NCI-H146 (cell line): ENCODE data around the gene DNAH1.
A peak's percentile ranks its signal among the peaks of the same experiment; 100 is the strongest.

Source experiments
- DNase-seq: peaks from one replicate; lab custom pipeline; 2025; lab: John Stamatoyannopoulos, UW

The DNAH1 gene

DNA sequence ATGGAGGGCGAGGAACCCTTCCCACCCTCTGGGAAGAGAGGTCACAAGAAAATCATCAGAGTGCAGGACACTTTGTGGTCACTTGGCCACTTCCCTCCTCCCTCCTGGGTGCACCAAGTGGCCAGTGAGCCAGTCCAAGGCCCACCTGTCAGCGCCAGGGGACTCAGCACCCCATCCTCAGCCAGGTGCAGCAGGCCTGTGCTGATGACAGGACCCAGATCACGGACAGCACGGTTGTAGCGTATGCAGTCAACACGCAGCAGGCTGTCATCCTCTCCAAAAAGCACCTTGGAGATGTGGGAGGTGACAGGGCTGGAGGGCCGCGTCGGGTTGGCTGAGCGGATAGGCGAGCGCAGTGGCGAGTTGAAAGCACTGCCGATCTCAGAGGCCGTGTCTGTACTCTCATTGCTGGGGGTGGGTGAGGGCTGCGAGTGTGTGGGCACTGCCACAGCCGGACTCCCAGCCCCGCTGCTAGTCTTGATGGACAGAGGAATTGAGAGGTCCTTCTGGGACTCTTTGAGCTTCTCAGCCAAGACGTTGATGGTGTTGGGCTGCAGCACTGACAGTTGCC lies 87.2 kb downstream of the DNAH1 start:
- no peak for DNase-seq

DNA sequence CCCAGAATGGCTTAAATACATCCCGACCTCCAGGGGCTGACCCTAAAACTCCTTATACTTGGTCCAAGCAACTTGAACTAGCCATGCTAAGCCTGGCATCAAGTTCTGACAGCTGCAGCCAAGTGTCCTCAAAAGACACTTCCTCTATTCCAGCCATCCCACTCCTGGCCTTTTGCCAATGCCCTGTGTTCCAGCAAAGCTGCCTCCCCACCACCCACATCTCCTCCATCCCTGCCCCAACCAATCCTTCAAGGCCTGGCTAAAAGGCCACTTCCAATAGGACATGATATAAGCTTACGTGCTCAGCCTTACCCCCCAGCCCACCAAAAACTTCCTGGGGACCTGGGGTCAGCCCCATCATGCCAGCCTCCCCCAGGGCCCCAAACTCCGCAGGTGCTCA lies 87.8 kb downstream of the DNAH1 start:
- DNase-seq, result no peak

DNA sequence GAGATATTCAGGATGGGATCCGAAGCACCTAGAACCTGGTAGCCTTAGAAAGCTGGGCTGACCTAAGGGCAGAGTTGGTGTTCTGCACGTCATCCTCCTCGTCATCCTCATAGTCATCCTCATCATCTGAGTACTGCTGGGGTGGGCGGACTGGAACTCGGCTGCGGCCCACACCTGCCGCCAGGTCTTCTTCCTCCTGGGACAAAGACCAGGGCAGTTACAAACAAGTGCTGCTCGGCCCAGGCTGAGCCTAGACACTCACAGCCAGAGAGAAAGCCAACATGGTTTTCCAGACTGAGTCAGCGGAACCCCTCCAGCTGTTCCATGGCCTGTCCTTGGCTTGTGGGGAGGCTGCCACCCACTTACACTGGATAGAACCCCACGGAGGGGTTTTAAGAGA lies 88.3 kb downstream of the DNAH1 start:
- DNase-seq, result no peak

DNA sequence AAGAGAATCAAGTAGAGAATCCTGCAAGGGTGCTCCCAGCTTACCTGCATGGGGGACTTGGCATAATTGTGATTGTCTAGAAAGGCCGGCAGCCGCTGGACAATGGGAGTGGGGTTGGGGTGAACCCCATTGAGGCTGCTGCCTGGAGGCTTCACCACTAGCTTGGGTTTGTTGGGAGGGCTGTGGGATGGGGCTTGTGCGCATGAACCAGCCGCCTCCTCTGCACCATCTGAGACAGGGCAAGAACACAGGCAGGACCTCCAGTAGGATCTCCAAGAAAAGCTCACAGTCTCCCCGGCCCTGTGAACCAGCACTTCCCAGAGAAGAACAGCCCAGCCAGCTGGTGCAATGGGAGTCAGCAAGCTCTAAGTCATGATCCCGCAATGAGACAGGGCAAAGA lies 88.9 kb downstream of the DNAH1 start:
- DNase-seq, result no peak

DNA sequence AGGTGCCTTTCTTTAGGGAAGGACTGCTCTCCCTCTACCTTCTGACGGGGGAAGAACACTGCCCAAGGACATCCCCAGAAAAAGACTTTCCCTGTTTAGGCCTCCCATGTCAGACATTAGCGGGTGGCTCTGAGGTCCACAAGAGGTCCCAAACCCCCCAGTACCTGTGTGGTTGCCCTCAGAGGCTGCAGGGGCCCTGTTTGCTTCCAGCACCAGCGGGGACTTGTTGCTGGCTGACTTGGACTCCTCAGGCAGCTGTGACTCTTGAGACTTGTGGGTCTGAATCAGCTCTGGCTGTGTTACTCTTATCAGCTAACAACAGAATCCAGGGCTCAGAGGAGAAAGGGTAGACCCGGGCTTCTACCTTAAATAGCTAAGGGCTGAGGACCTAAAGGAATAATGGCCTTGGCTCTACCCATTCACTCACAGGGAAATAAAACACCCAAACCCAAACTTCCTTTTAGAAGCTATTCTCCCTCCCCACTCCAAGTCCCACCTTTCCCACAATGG lies 89.5 kb downstream of the DNAH1 start:
- DNase-seq, result no peak

DNA sequence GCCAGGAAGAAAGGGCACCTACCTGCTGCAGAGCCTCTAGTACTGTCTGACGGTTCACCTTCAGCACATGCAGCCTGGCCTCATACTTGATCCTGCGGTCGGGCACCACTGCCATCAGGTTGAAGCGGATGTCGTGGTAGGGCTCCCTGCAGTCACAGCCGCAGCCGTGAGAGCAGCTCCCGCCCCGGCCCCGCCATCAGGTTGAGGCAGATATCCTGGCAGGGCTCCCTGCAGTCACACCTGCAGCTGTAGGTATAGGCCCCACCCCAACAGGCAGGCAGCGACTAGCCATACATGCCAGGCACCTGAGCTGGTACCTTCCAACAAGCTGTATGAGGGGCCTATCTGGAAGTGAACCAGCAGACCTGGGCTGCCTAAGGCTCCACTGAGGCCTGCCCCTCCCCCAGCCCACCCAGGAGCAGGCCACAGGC lies 90.1 kb downstream of the DNAH1 start:
- no peak for DNase-seq

DNA sequence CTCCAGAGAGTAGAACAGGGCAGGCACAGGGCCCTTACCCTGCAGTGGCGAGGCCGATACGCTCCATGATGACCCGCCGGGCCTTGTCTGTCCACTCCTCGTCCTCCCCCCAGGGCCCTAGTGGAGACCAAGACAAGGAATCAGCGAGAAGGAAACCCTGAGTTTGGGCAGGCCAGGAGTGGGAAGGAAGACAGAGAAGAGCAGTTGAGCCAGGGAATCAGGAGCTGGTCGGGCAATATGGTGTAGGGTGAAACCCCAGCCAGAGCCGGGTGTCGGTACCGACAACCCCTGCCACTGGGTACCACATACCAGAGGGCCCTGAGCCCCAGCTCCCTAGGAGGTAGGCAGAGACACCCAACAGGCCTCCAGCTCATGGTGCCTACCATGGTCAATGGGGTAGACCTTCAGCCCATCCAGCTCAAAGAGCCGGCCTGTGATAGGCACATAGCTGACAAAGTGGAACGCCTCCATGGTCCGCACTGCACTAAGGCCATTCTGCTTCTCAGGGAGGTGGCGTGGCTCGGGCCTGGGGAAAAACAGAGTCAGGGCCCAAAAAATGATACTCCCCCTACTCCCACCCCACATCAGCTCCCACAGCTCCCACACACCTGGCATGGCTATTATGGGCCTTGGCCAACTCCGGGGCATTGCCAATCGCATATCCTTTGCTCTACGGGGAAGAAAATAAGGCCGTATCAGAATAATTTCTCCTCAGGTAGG lies 90.8 kb downstream of the DNAH1 start:
- no peak for DNase-seq

DNA sequence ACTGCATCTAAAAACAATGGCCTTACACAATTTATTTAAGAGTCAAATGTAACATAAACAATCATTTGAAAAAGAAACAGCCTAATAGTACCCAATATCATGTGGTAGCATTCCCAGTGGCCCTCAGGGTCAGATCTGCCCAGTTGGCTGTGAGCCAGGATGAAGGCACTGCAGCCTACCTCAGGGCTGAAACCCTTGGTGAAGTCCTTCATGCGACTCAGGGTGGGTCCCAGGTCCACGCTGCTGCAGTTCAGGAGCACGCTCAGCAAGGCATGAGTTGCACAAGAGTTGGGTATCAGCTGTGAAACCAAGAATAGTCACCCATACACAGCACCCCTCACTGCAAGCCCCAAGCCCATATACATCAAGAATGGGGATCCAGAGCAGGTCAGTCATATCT lies 91.7 kb downstream of the DNAH1 start:
- no peak for DNase-seq

DNA sequence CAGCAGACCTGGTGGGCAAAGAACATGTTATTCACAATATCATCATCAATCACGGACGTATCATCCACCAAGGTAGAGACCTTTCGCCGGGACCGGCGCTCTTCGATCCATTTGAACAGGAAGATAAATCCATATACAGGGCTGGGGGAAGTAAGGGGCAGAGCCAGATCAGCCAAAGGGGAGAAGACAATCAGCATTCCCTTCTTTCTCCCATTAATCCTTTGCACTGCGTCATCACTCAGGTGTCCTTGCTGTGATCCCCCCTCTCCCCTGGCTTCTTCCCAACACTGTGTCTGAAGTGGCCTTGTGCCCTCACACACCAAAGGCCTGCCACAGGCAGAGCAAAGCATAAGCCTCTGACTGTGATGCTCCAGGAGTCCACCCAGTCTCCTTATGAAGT lies 92.3 kb downstream of the DNAH1 start:
- no peak for DNase-seq

DNA sequence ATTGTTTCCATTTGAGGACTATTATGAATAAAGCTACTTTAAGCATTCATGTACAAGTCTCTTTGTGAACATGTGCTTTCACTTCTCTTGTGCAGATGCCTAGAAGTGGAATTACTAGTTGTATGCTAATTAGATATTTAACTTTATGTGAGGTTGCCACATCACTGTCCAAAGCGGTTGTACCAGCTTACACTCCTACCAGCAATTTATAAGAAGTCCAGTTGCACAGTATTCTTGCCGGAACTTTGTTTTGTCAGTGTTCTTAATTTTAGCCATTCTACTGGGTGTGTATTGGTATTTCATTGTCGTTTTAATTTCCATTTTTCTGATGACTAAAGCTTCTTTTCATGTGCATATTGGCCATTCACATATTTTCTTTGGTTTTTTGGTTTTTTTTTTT lies 99.7 kb downstream of the DNAH1 start:
- no peak for DNase-seq

DNA sequence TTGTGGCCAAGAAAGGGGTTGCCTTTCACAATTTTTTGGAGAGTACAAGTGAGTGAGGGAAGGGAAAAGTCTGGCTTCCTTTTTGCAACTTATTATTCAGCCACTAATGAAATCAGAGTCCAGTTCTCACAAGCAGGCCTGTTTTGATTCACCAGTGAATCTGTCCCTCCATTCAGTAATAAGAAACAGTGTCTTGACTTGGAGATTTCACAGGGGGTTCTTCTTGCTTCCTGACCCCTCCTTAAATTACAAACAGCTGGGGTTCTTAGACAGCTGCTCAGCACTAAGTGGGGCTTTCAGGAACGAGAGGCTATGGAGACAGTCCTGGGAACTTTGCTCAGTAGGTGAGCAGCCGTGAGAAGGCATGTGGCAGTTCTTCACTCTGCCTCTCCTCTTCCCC lies 104.3 kb downstream of the DNAH1 start:
- DNase-seq, result no peak

DNA sequence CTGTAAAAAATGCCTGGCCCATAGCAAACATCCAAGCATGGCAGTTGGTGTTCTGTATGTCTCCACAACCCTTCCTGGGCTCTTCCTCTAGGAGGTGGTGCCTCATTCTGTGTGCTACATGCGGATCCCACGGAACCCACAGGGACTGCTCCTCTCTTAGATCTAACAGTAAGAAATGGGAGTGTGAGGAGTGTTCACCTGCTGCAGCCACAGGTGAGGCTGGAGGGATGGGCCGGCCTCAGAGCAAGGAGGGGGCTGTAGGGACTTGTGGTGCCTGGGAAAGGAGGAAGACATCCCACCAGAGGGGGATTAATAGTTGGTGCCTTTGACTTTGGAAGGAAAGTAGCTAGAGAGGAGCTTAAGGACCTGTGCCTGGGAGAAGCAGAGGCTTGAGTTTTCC lies 106.5 kb downstream of the DNAH1 start:
- no peak for DNase-seq

DNA sequence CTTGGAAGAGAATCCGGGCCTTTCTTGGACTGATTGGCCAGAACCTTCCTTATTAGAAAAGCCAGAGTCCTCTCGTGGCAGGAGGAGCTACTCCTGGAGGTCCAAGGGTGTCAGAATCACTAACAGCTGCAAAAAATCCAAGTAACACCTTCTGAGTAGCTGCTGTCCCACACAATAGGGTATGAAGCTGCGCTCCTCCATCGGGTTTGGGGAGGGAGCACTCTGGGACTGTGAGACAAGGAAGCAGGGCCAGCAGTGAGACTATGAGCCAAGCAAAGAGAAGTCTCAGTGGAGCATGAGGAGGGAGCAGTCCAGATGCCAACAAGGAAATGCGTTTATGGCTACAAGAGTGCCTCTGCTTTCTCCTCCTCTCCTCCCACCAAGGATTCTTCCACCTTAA lies 107.1 kb downstream of the DNAH1 start:
- no peak for DNase-seq

DNA sequence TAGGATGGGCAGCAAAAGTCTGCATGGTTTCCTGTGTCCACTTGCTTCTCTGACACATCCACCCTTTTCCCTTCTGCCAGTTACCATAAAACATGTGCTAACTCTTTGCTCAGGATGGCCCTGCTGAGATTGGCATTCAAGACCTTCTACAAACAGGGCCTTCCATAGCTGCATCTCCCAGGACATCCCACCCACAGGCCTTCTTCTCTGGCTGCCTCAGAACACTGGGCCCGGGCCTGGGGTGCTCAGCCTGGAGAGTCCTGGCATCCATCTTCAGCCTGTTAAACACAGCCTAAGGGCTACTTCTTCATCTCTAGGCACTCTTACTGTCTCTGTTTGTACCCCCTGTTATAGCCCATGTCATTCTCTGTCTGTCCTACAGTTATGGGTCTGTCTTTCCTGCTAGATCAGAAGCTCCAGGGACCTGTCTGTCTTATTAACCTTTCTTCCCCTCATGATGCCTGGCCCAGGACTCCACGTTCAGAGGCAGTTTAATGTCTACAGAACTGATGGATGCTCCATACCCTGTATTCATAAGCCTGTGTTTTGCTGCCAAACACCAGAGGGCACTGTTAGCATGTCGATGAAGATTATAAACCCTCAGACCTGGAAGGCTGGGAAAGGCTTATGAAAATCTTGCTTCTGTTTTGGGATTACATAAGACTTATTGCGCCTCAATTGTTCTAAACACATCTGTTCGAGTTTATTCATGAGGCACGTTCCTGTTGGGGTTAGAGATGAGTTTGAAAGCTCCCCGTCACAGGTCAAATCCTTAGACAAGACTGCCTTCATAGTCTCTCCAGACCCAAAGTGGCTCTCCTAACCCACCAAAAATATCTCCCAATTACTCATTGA lies 112.3 kb downstream of the DNAH1 start:
- peak; percentile 60 for DNase-seq

DNA sequence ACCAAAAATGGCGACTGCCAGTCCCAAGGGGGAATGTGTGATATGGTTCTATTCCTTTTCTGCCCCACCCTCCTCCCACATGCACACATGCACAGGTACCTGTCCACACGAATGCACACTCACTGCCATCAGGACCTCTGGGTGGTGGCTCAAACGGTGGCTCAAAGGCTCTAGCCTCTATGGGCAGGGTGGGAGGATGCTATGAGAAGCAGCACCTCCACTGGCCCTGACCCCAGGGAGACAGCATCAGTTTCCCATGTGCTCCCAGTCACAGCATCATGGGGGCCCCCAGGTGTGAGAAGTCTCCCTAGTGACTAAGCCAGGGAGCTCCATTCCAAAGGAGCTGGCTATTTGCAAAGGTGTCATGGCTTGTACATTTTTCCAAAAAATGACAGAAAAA lies 112.9 kb downstream of the DNAH1 start:
- no peak for DNase-seq

DNA sequence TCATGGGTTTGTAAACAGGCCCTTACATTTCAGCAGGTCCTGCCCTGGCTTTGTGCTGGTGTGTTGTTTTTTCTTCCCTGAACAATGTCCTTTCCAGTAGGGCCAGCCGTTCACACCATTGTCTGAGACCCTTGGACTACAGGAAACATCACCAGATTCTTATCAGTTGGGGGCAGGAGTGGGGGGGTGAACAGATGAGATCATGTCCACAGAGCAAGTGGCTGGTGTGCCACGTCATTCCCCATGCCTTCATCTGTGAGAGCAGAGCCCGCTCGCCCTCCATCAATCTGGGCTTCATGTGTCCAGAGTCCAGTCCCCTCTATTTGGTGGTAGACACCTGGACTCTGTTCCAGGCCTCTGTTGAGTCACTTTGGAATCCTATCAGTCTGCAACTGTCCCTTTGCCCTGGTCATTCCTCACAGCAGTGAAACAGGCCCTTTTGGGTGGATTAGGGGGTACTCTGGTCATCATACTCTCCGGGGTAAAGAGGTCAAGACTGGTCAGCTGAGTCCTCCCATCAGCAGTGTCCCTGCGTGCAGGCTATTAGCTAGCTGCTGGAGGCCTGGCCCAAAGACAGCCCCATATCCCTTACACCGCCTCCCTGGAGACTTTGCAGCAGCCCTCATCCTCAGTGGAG lies 113.8 kb downstream of the DNAH1 start:
- DNase-seq, result peak; percentile 12

DNA sequence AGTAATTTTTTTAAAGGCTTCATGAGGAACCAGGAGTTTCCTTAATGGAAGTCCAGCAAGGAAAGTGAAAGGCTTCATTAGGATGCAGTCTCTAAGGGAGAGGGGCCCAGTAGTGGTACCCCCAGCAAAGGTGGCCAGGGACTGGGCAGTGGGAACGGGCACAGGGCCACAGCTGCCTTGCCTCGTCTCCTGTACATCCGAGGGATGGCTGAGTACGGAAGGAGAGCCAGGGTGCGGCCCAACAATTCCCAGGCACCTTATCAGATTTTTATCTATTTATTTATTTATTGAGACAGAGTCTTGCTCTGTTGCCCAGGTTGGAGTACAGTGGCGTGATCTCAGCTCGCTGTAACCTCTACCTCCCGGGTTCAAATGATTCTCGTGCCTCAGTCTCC lies 114.3 kb downstream of the DNAH1 start:
- no peak for DNase-seq

DNA sequence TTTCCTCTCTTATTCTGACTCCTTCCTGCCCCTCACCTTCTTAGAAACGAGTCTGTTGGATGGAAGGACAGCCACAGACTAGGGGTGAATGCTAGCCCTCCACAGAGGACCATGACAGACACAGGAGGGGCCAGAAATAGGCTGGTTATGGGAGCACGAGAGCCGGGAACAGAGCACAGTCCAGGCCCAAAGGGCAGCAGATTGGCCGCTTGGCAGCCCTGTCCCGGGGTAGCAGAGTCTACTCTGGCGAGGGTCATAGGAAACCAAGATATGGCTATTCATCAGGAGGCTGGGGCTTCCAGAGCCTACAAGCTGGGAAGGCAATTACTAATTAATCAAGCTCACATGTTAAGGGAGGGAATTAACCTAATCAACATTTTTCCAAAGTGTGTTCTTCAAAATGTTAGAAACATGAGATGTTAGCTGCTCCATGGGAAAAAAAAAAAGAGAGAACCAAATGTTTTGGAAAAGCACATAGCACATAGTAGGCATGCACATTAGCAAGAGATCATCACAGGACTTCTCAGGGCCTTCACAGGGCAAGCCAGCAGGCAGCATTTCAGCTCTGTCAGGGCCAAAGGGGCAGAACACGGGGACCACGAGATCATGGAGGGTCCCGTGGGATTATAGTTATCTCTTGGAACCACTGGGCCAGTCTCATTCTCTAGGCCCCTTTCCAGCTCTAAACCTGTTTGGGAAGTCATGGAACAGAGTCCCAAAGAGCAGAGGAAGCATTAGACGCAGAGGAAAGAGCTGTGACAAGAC lies 115.5 kb downstream of the DNAH1 start:
- DNase-seq, result no peak

DNA sequence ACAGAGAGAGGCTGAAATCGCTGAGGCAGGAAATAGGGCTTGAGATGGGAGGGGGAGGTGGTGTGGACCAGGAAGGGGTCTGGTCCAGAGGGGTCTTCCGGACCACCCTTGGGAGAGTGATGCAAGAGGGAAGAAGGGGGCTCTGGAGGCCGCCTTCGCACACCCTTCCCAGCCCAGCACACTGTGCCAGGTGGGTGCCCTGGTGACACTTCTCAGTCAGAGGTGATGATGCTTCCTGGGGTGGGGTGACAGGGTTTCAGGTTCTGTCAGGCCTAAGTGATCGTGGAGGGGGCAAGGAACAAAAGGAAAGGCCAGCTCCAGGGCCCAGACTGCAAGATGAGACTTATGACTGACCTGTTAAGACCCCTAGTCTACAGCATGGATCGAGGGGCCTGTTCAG lies 116.1 kb downstream of the DNAH1 start:
- DNase-seq, result no peak

DNA sequence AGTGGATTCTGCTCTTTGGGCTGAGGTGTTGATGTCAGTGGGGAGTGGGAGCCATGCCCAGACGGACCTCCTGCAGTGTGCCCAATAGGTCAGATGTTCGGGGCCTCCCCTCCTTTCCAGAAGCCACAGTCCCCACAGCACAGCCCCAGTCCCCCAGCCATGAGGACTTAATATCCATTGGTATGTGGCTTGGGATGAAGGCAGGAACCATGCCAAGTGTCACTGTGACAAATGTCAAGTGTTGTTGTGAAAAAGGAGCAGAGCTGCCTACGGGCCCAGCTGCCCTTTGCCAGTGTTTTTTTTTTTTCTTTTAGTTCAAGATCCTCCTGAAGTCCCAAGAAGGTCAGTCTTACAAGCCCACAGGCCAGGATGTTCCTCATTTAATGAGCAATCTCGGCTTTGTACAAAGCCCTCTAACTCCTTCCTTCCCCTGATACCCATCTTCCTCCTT lies 116.6 kb downstream of the DNAH1 start:
- no peak for DNase-seq

DNA sequence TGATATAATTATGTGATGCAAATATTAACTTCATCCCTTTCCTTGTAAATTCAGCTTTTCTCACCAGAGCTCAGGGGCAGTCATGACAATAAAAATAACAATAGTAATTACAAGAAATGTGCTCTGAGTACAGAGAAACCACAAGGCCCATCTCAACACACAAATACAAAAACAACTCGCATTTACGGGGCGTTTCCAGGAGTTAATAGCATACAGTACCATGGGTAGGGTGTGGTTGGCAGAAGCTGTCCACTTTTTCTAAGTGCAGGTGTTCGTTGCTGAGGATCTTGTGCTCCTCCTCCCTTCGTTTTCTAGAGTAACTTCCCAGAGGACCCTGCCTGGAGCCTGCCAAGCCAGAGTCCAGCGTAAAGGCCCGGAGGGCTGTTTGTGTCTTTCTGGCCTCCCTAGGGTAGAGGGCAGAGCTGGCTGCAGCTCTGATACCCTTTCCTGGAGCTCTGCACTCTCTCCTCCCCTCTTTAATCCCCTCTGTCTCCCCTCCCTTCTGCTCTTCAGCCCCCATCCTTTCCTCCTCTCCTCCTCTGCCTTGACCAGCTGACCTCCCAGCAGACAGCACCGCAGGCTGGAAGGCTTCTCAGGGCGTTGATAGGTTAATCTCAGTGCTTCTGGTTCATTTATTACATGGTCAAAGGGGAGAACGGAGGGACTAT lies 117.3 kb downstream of the DNAH1 start:
- no peak for DNase-seq
